HFF-Myc (cell line): ENCODE results near the gene YIF1A.
A peak's percentile ranks its signal among the peaks of the same experiment; 100 is the strongest.

Source experiments
- DNase-seq: peaks from one replicate; pipeline ENCODE4 v3.0.0-alpha.2; 2011; ENCODE audit warnings: low read depth; ENCODE audit errors: extremely low read depth
- H3K4me3 ChIP-seq: replicated peaks from 2 replicates; pipeline ENCODE4 v1.5.1; 2011; ENCODE audit warnings: low read depth, mild to moderate bottlenecking, control low read depth, low read length
- CTCF ChIP-seq: IDR thresholded peaks from 2 replicates; pipeline ENCODE4 v1.5.1; 2012; ENCODE audit warnings: mild to moderate bottlenecking, low read depth, low read length, control low read depth; ENCODE audit errors: missing control alignments

Gene YIF1A

GRCh38 chr11:66287211-66287888 is 1.6 kb downstream of the YIF1A start:
- no peak for TF ChIP-seq CTCF
- peak overlapping the region; percentile 84 for H3K4me3 ChIP-seq
- DNase-seq: no peak

- no peak for DNase-seq
- no peak overlapping the region for H3K4me3 ChIP-seq
- TF ChIP-seq CTCF: no peak
Observed at GRCh38 chr11:66286699-66287098, 2.2 kb downstream of the YIF1A start.

GRCh38 chr11:66285250-66285947 is 3.5 kb downstream of the YIF1A start:
- no peak overlapping the region for H3K4me3 ChIP-seq
- no peak for TF ChIP-seq CTCF
- DNase-seq: no peak

- H3K4me3 ChIP-seq: no peak overlapping the region
- no peak for TF ChIP-seq CTCF
- DNase-seq: no peak
Observed at GRCh38 chr11:66284526-66285078, 4.3 kb downstream of the YIF1A start.

- TF ChIP-seq CTCF: no peak
- no peak overlapping the region for H3K4me3 ChIP-seq
- DNase-seq: no peak
Observed at GRCh38 chr11:66283461-66284105, 5.4 kb downstream of the YIF1A start.

GRCh38 chr11:66282468-66283455 is 6.2 kb downstream of the YIF1A start:
- H3K4me3 ChIP-seq: no peak overlapping the region
- TF ChIP-seq CTCF: peak; percentile 93
- DNase-seq: peak; percentile 86
